SK-N-SH treated with all-trans-retinoic acid at 6 μM for 48 hours (cell line): ENCODE results near the gene RPP40.
"Not testable (repeated sequence)": the region's sequence is repeated elsewhere in the genome, so short reads cannot be mapped to it uniquely, and the experiment has no call there.

ENCODE experiments used
- ATAC-seq: fragments of 200-7000 bp; cut with Tn5 transposase; 3 replicates; pipeline ENCODE4 v1.9.1; 2020; ENCODE audit warnings: mild to moderate bottlenecking, moderate library complexity
- ARNTL ChIP-seq: fragments of 450-650 bp; formaldehyde crosslinking; IDR thresholded peaks from 2 replicates; pipeline ENCODE4 v1.5.0; 2020; ENCODE audit warnings: low read depth, mild to moderate bottlenecking, moderate library complexity, borderline replicate concordance
- BACH2 ChIP-seq: fragments of 250-450 bp; sonication (Bioruptor Pico); IDR thresholded peaks from 2 replicates; pipeline ENCODE4 v1.9.0; 2021; ENCODE audit warnings: mild to moderate bottlenecking, borderline replicate concordance
- CREB5 ChIP-seq: fragments of 250-450 bp; sonication (Bioruptor Pico); IDR thresholded peaks from 2 replicates; pipeline ENCODE4 v1.5.1; 2020; ENCODE audit warnings: low read depth, mild to moderate bottlenecking, moderate library complexity
- CSDC2 ChIP-seq: fragments of 250-450 bp; sonication (Bioruptor Pico); IDR thresholded peaks from 2 replicates; pipeline ENCODE4 v1.5.0; 2020; ENCODE audit warnings: mild to moderate bottlenecking, moderate library complexity
- ESRRG ChIP-seq: fragments of 250-450 bp; sonication (Bioruptor Pico); IDR thresholded peaks from 2 replicates; pipeline ENCODE4 v1.6.1; 2021; ENCODE audit warnings: mild to moderate bottlenecking
- GLIS3 ChIP-seq: fragments of 250-450 bp; sonication (Bioruptor Pico); IDR thresholded peaks from 2 replicates; pipeline ENCODE4 v1.5.0; 2020; ENCODE audit warnings: mild to moderate bottlenecking, moderate library complexity
- ISL1 ChIP-seq: fragments of 250-450 bp; sonication (Bioruptor Pico); IDR thresholded peaks from 2 replicates; pipeline ENCODE4 v2.1.2; 2022; ENCODE audit warnings: mild to moderate bottlenecking, moderate library complexity
- OSR1 ChIP-seq: fragments of 250-450 bp; sonication (Bioruptor Pico); IDR thresholded peaks from 2 replicates; pipeline ENCODE4 v1.8.0; 2022; ENCODE audit warnings: moderate library complexity, mild to moderate bottlenecking, inconsistent platforms
- PATZ1 ChIP-seq: fragments of 250-450 bp; sonication (Bioruptor Pico); IDR thresholded peaks from 2 replicates; pipeline ENCODE4 v1.8.0; 2020; ENCODE audit warnings: mild to moderate bottlenecking, moderate library complexity, borderline replicate concordance
- POU6F1 ChIP-seq: fragments of 250-450 bp; sonication (Bioruptor Pico); IDR thresholded peaks from 2 replicates; pipeline ENCODE4 v1.8.0; 2021; ENCODE audit warnings: low read depth, mild to moderate bottlenecking, moderate library complexity, borderline replicate concordance
- RARB ChIP-seq: fragments of 250-450 bp; sonication (Bioruptor Pico); IDR thresholded peaks from 2 replicates; pipeline ENCODE4 v1.8.0; 2021; ENCODE audit warnings: mild to moderate bottlenecking, moderate library complexity
- SNAI2 ChIP-seq: fragments of 250-450 bp; sonication (Bioruptor Pico); IDR thresholded peaks from 2 replicates; pipeline ENCODE4 v1.5.0; 2020; ENCODE audit warnings: mild to moderate bottlenecking, moderate library complexity
- TCF4 ChIP-seq: fragments of 250-450 bp; sonication (Bioruptor Pico); IDR thresholded peaks from 2 replicates; pipeline ENCODE4 v1.8.0; 2021; ENCODE audit warnings: mild to moderate bottlenecking, moderate library complexity, borderline replicate concordance
- TOX ChIP-seq: fragments of 250-450 bp; sonication (Bioruptor Pico); IDR thresholded peaks from 2 replicates; pipeline ENCODE4 v1.8.0; 2021; ENCODE audit warnings: mild to moderate bottlenecking, moderate library complexity, borderline replicate concordance
- TSHZ2 ChIP-seq: fragments of 250-450 bp; sonication (Bioruptor Pico); IDR thresholded peaks from 2 replicates; pipeline ENCODE4 v1.5.0; 2020; ENCODE audit warnings: mild to moderate bottlenecking, moderate library complexity
- ZC3H10 ChIP-seq: fragments of 250-450 bp; sonication (Bioruptor Pico); IDR thresholded peaks from 2 replicates; pipeline ENCODE4 v1.5.1; 2021; ENCODE audit warnings: mild to moderate bottlenecking, moderate library complexity
- ZFP3 ChIP-seq: fragments of 250-450 bp; sonication (Bioruptor Pico); IDR thresholded peaks from 2 replicates; pipeline ENCODE4 v1.5.0; 2020; ENCODE audit warnings: mild to moderate bottlenecking, moderate library complexity
- ZFP30 ChIP-seq: fragments of 450-650 bp; formaldehyde crosslinking; IDR thresholded peaks from 2 replicates; pipeline ENCODE4 v1.5.0; 2022; ENCODE audit warnings: mild to moderate bottlenecking, moderate library complexity
- ZNF565 ChIP-seq: fragments of 450-650 bp; formaldehyde crosslinking; conservative IDR thresholded peaks from 2 replicates; pipeline ENCODE4 v1.5.0; 2020; ENCODE audit warnings: low read depth, mild to moderate bottlenecking, moderate library complexity
- ZNF70 ChIP-seq: fragments of 450-650 bp; formaldehyde crosslinking; IDR thresholded peaks from 2 replicates; pipeline ENCODE4 v1.5.0; 2020; ENCODE audit warnings: mild to moderate bottlenecking, moderate library complexity
- ZNF8 ChIP-seq: fragments of 450-650 bp; formaldehyde crosslinking; IDR thresholded peaks from 2 replicates; pipeline ENCODE4 v1.5.0; 2020; ENCODE audit warnings: mild to moderate bottlenecking, moderate library complexity

RPP40 gene

GRCh38 chr6:5011346-5011745 is 7.5 kb upstream of the RPP40 start (continued):
- TF ChIP-seq RARB (CRISPR knock-in tag) (no peak), ESRRG (CRISPR knock-in tag) (no peak), ZNF565 (CRISPR knock-in tag) (no peak)
- TF ChIP-seq, all 23 proteins: peak for 0

- ATAC-seq, result no peak
- no peak for TF ChIP-seq ZNF8 (CRISPR knock-in tag)
- no peak for TF ChIP-seq TCF4 (CRISPR knock-in tag)
- no peak for TF ChIP-seq TSHZ2 (CRISPR knock-in tag)
- no peak for TF ChIP-seq ZNF70 (CRISPR knock-in tag)
- no peak for TF ChIP-seq ISL1
- TF ChIP-seq PATZ1, result no peak
- no peak for TF ChIP-seq ZC3H10 (CRISPR knock-in tag)
- no peak for TF ChIP-seq ZFP3 (CRISPR knock-in tag)
- TF ChIP-seq ARNTL, result no peak
- TF ChIP-seq OSR1, result no peak
- no peak for TF ChIP-seq ZNF565 (CRISPR knock-in tag)
- TF ChIP-seq POU6F1 (CRISPR knock-in tag), result no peak
- no peak for TF ChIP-seq GLIS3 (CRISPR knock-in tag)
- no peak for TF ChIP-seq ESRRG (CRISPR knock-in tag)
- TF ChIP-seq SNAI2, result no peak
- no peak for TF ChIP-seq ZFP30 (CRISPR knock-in tag)
- TF ChIP-seq CREB5, result no peak
Observed at GRCh38 chr6:5007531-5007930, 3.7 kb upstream of the RPP40 start.

GRCh38 chr6:5006222-5006621 is 2.4 kb upstream of the RPP40 start:
- no peak for ATAC-seq
- TF ChIP-seq TOX (CRISPR knock-in tag), result no peak
- TF ChIP-seq GLIS3 (CRISPR knock-in tag), result no peak
- no peak for TF ChIP-seq ISL1
- no peak for TF ChIP-seq TCF4 (CRISPR knock-in tag)
- no peak for TF ChIP-seq CSDC2 (CRISPR knock-in tag)
- TF ChIP-seq BACH2 (CRISPR knock-in tag), result no peak
- no peak for TF ChIP-seq SNAI2
- no peak for TF ChIP-seq ZNF70 (CRISPR knock-in tag)
- TF ChIP-seq ZNF8 (CRISPR knock-in tag), result no peak
- TF ChIP-seq OSR1, result no peak
- TF ChIP-seq RARB (CRISPR knock-in tag), result no peak
- no peak for TF ChIP-seq CREB5
- TF ChIP-seq ZNF565 (CRISPR knock-in tag), result no peak
- TF ChIP-seq PATZ1, result no peak
- TF ChIP-seq TSHZ2 (CRISPR knock-in tag), result no peak
- no peak for TF ChIP-seq ZFP30 (CRISPR knock-in tag)
- TF ChIP-seq, all 23 proteins: peak for 0

- not testable (repeated sequence) for ATAC-seq
Observed at GRCh38 chr6:5005038-5005433, 1.2 kb upstream of the RPP40 start.
